NB4 (cell line): ENCODE measurements around the gene RNASE7.

Experiments used
- DNase-seq: peaks from one replicate; pipeline ENCODE4 v3.0.0; 2010; ENCODE audit warnings: low read depth
- H3K4me3 ChIP-seq: one replicate; pipeline ENCODE4 v1.5.1; 2011; ENCODE audit warnings: mild to moderate bottlenecking, low read depth, low read length, moderate library complexity
- MAX ChIP-seq: IDR thresholded peaks from 2 replicates; pipeline ENCODE4 v1.6.1; 2011; ENCODE audit warnings: low read depth, low read length
- MYC ChIP-seq: IDR thresholded peaks from 2 replicates; pipeline ENCODE4 v1.6.1; 2011; ENCODE audit warnings: low read depth, low read length
- POLR2A ChIP-seq: IDR thresholded peaks from 2 replicates; pipeline ENCODE4 v1.6.1; 2011; ENCODE audit warnings: mild to moderate bottlenecking; ENCODE audit not compliant: insufficient read length; ENCODE audit errors: extremely low read depth
- TF ChIP-seq, protein P1 (sequence below): IDR thresholded peaks from one replicate; pipeline ENCODE4 v1.5.1; 2012; ENCODE audit warnings: low read depth, low read length

Gene RNASE7

DNA sequence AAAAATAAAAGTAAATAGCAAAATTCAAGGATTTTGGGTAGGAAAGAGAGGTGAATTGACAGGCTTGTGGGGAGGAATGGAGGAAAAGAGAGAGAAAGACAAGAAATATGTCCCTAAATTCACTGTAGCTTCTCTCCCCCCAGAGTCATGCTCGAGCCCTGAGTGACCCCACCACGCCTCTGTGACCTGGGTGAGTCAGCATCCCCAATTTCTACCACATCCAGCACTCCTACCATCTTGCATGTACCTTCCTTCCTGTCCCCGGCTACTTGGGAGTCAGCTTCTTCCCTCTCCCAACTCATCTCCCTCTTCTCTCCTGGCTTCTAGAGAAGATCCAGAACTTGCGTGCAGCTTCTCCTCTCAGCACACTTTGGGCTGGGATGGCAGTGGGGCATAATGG, 46.5 kb downstream of the RNASE7 start:
- TF ChIP-seq, protein P1, sequence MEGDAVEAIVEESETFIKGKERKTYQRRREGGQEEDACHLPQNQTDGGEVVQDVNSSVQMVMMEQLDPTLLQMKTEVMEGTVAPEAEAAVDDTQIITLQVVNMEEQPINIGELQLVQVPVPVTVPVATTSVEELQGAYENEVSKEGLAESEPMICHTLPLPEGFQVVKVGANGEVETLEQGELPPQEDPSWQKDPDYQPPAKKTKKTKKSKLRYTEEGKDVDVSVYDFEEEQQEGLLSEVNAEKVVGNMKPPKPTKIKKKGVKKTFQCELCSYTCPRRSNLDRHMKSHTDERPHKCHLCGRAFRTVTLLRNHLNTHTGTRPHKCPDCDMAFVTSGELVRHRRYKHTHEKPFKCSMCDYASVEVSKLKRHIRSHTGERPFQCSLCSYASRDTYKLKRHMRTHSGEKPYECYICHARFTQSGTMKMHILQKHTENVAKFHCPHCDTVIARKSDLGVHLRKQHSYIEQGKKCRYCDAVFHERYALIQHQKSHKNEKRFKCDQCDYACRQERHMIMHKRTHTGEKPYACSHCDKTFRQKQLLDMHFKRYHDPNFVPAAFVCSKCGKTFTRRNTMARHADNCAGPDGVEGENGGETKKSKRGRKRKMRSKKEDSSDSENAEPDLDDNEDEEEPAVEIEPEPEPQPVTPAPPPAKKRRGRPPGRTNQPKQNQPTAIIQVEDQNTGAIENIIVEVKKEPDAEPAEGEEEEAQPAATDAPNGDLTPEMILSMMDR, result no peak
- no peak for TF ChIP-seq MAX
- no peak for TF ChIP-seq MYC
- TF ChIP-seq POLR2A, result no peak

DNA sequence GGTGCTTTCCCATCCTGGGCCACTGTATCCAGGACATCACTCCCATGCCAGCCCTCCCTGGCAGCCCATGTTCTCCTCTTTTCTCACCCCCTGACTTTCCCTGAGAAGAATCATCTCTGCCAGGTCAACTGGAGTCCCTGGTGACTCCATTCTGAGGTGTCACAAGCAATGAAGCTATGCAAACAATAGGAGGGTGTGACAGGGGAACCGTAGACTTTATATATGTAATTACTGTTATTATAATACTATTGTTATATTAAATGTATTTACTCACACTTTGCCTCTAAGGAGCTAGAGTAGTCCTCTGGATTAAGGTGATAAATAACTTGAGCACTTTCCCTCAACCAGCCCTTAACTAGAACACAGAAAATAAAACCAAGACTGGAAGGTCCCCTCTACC, 47.1 kb downstream of the RNASE7 start:
- TF ChIP-seq, protein P1, result no peak
- no peak overlapping the region for H3K4me3 ChIP-seq
- no peak for DNase-seq

More for the DNA sequence above, 46.5 kb downstream of the RNASE7 start:
- no peak overlapping the region for H3K4me3 ChIP-seq
- DNase-seq, result no peak

DNA sequence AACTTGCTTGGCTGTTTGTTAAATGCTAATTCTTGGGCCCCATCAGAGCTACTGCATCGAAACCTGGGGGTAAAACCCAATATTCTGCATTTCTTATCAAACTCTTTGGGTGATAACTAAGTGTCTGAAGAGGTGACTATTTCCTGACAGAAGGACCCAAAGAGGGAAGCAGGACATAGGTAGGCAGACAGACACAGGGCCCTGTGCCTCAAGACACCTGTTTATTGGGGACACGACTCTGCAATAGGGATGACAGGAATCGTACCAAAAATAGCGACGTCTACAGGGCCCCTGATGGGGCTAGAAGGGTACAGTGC, 47.7 kb downstream of the RNASE7 start:
- TF ChIP-seq MYC (no peak), MAX (no peak), POLR2A (no peak)
- TF ChIP-seq, protein P1, result no peak
- DNase-seq, result no peak
- no peak overlapping the region for H3K4me3 ChIP-seq

- TF ChIP-seq, protein P1, result peak; percentile 53
- no peak for TF ChIP-seq POLR2A
- no peak overlapping the region for H3K4me3 ChIP-seq
- peak; percentile 47 for DNase-seq
Observed at GRCh38 chr14:21090194-21090939, 48.2 kb downstream of the RNASE7 start.

GRCh38 chr14:21090940-21091663, 48.9 kb downstream of the RNASE7 start:
- H3K4me3 ChIP-seq, result no peak overlapping the region
- DNase-seq, result no peak
- TF ChIP-seq POLR2A, result no peak
- TF ChIP-seq, protein P1, result no peak
- TF ChIP-seq MYC, result no peak
- TF ChIP-seq MAX, result no peak

- TF ChIP-seq, protein P1, result no peak
- TF ChIP-seq POLR2A (no peak), MAX (no peak), MYC (no peak)
Observed at GRCh38 chr14:21091821-21092272, 49.7 kb downstream of the RNASE7 start.

More at GRCh38 chr14:21091821-21092272, 49.7 kb downstream of the RNASE7 start:
- H3K4me3 ChIP-seq, result no peak overlapping the region
- no peak for DNase-seq
